Activated T-helper 1 cell treated with anti-CD3 and anti-CD28 coated beads, Interleukin-12 subunit alpha, Interleukin-12 subunit beta, Interleukin-2, Interleukin-4 antibody, amounts not matched to agents 30 ng/mL and 10 ng/mL and 1 ng/mL, durations not matched to agents 14 hours and 24 hours and 36 hours (primary cell): ENCODE data around the gene PTPN21. TPM values are rescaled to one million over a fixed set of nuclear protein-coding genes. Genes with fewer than 3 reads are reported as not detected.

ENCODE experiments used
- DNase-seq: peaks from one replicate; pipeline ENCODE4 v3.0.0; 2021; ENCODE audit warnings: low spot score
- H3K27ac Mint-ChIP-seq: one replicate; pipeline ENCODE4 v1.8.0; 2021; ENCODE audit warnings: mild to moderate bottlenecking, mixed read lengths
- H3K27me3 Mint-ChIP-seq: one replicate; pipeline ENCODE4 v1.8.0; 2022; ENCODE audit warnings: mild to moderate bottlenecking, moderate library complexity, mixed read lengths; ENCODE audit not compliant: insufficient read depth
- H3K36me3 Mint-ChIP-seq: one replicate; pipeline ENCODE4 v1.8.0; 2021; ENCODE audit warnings: low read depth, mixed read lengths
- H3K4me1 Mint-ChIP-seq: one replicate; pipeline ENCODE4 v1.8.0; 2021; ENCODE audit warnings: low read depth, mixed read lengths
- H3K4me3 Mint-ChIP-seq: one replicate; pipeline ENCODE4 v1.8.0; 2021; ENCODE audit warnings: mild to moderate bottlenecking, moderate library complexity, mixed read lengths
- H3K9me3 Mint-ChIP-seq: one replicate; pipeline ENCODE4 v1.8.0; 2021; ENCODE audit warnings: mixed read lengths
- intact Hi-C: fragments of 100-400 bp; cut with micrococcal nuclease; formaldehyde crosslinking; loops from one replicate; pipeline ENCODE4 v1.15.1; 2024
- total RNA-seq: library from RNA; stranded (reverse); gene quantifications from 2 replicates; pipeline ENCODE4 v1.2.3, GENCODE V29; 2022

The PTPN21 gene
- total RNA-seq, 1 donor from 2014 or later, result 0.31 TPM

DNA sequence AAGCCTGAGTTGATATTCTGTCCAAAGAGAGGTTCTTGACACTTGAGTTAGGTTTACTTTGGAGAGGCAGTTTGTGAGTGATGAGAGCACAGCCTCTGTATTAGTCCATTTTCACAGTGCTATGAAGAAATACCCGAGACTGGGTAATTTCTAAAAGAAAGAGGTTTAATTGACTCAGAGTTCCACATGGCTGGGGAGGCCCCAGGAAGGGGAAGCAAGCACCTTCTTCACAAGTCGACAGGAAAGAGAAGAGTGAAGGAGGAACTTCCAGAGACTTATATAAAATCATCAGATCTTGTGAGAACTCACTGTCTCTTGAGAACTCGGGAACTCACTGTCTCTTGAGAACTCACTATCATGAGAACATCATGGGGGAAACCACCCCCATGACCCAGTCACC lies 13.4 kb upstream of the PTPN21 start:
- no peak overlapping the region for H3K27ac Mint-ChIP-seq
- DNase-seq, result no peak
- H3K27me3 Mint-ChIP-seq, result no peaks in the 10 kb centered on the region
- no peak overlapping the region for H3K4me3 Mint-ChIP-seq
- peaks cover 9% of the 10 kb centered on the region for H3K9me3 Mint-ChIP-seq
- intact Hi-C loops, result loop anchor here (10.0 kb wide), 1 partner anchor 623 kb away; no protein-coding TSS in a partner anchor
- peaks cover 54% of the 10 kb centered on the region for H3K36me3 Mint-ChIP-seq
- peaks cover 14% of the 10 kb centered on the region for H3K4me1 Mint-ChIP-seq

GRCh38 chr14:88565427-88565826 lies 10.6 kb upstream of the PTPN21 start:
- DNase-seq, result no peak
- Mint-ChIP-seq H3K9me3 (peaks cover 9% of the 10 kb centered on the region), H3K36me3 (peaks cover 41% of the 10 kb centered on the region), H3K27ac (no peak overlapping the region), H3K4me1 (peaks cover 23% of the 10 kb centered on the region), H3K27me3 (peaks cover 14% of the 10 kb centered on the region), H3K4me3 (no peak overlapping the region)
- intact Hi-C loops, result loop anchor here (10.0 kb wide), 1 partner anchor 621 kb away; no protein-coding TSS in a partner anchor

- no peak for DNase-seq
- Mint-ChIP-seq H3K4me3 (peak overlapping the region; percentile 91), H3K9me3 (peaks cover 9% of the 10 kb centered on the region), H3K36me3 (peaks cover 27% of the 10 kb centered on the region), H3K4me1 (peaks cover 27% of the 10 kb centered on the region), H3K27ac (peak overlapping the region; percentile 84), H3K27me3 (peaks cover 21% of the 10 kb centered on the region)
- intact Hi-C loops, result loop anchor here (1.0 to 10.0 kb wide), 10 partner anchors 9 to 1391 kb away; partner anchors contain the start of genes EFCAB11, EML5, GALC and GPR65
Measured at GRCh38 chr14:88563845-88564244, 9.0 kb upstream of the PTPN21 start.

DNA sequence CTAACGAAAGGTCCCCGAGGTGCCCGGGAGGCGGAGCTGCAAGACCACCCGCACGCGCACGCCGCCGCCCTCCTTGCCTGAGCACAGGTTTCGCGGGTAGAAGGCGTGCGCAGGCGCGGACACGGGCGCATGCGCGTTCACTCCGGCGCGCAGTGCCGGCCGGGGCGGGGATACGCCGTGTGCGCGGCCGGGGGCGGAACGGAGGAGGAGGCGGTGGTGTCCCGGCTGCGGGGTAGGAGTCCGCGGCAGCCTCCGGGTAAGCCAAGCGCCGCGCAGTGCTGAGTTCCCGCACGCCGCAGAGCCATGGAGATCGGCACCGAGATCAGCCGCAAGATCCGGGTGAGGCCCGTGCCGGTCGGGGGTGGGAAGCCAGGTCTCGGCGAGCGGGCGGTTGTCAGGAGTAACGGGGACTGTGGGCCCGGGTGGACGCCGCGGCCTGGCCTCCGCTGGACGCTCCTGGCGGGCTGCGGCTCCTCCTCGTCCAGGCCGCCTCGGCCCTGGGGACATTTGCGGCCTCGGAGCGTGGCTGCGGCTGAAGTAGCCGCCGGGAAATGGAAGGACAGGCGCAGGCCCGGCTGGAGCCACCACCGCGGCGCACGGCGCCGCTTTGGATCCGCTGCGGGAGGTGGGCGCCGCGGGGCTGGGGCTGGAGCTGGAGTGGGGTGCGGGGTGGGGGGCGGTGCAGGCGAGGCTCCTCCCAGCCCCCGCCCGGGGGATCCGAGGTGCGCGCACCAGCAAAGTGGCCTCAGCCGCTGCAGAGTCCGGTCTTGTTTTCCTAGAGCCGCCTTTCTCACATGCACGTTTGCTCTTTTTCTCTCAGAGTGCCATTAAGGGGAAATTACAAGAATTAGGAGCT lies 8.3 kb upstream of the PTPN21 start, which contains the start of gene ZC3H14:
Gene ZC3H14, plus strand, starts transcription at position 207 of the 856 bp plus-strand sequence. Its CDS starts 97 bp downstream, at position 304.
- peak within 1 kb of the TSS; percentile 91 for H3K4me3 Mint-ChIP-seq

GRCh38 chr14:88562532-88562830 lies 7.7 kb upstream of the PTPN21 start:
- peak overlapping the region; percentile 91 for H3K27ac Mint-ChIP-seq
- H3K36me3 Mint-ChIP-seq, result peaks cover 16% of the 10 kb centered on the region
- peak overlapping the region; percentile 91 for H3K4me3 Mint-ChIP-seq
- intact Hi-C loops, result loop anchor here (2.0 to 10.0 kb wide), 7 partner anchors 178 to 1392 kb away; partner anchors contain the start of genes EFCAB11, EML5, GALC and GPR65
- H3K27me3 Mint-ChIP-seq, result peaks cover 27% of the 10 kb centered on the region
- peaks cover 33% of the 10 kb centered on the region for H3K4me1 Mint-ChIP-seq
- H3K9me3 Mint-ChIP-seq, result no peaks in the 10 kb centered on the region
- DNase-seq, result no peak

More for the DNA sequence above, 8.3 kb upstream of the PTPN21 start, which contains the start of gene ZC3H14:
- intact Hi-C loops, result loop anchor here (1.0 to 10.0 kb wide), 10 partner anchors 8 to 1392 kb away; partner anchors contain the start of genes EFCAB11, EML5, GALC and GPR65
- DNase-seq, result peak; percentile 87
- Mint-ChIP-seq H3K36me3 (peaks cover 21% of the 10 kb centered on the region), H3K27me3 (peaks cover 22% of the 10 kb centered on the region), H3K9me3 (peaks cover 5% of the 10 kb centered on the region), H3K4me1 (peaks cover 29% of the 10 kb centered on the region), H3K27ac (peak within 1 kb of the TSS; percentile 91)

- Mint-ChIP-seq H3K9me3 (no peaks in the 10 kb centered on the region), H3K4me1 (peaks cover 44% of the 10 kb centered on the region), H3K36me3 (peaks cover 10% of the 10 kb centered on the region), H3K27ac (no peak overlapping the region), H3K4me3 (no peak overlapping the region), H3K27me3 (peaks cover 51% of the 10 kb centered on the region)
- intact Hi-C loops, result loop anchor here (5.0 to 10.0 kb wide), 2 partner anchors 553 to 615 kb away; partner anchors contain the start of gene GPR65
- no peak for DNase-seq
Measured at GRCh38 chr14:88559852-88560251, 5.0 kb upstream of the PTPN21 start.

DNA sequence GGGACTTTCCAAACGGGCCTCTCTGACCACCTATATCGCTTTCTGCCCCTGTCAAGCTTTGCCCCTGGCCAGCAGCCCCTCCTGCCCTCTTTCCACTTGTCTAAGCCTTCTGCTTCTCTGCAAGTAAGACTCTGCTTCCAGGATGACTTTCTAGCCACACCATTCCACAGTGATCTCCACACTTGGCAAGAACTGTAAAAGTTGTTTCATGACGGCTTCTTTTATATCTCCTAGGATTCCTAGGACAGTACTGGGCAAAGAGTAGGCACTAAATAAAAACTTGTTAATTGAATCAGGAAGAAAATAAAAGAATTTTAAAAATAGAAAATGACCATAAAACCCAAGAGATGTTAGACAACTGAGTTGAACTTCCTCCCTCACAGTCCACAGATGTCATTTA lies 1.8 kb upstream of the PTPN21 start:
- H3K36me3 Mint-ChIP-seq, result peaks cover 2% of the 10 kb centered on the region
- peaks cover 33% of the 10 kb centered on the region for H3K4me1 Mint-ChIP-seq
- DNase-seq, result no peak
- peak overlapping the region; percentile 4 for H3K4me3 Mint-ChIP-seq
- H3K27ac Mint-ChIP-seq, result no peak overlapping the region
- intact Hi-C loops, result no loop called here
- H3K9me3 Mint-ChIP-seq, result no peaks in the 10 kb centered on the region
- H3K27me3 Mint-ChIP-seq, result peaks cover 67% of the 10 kb centered on the region

- H3K36me3 Mint-ChIP-seq, result peaks cover 2% of the 10 kb centered on the region
- intact Hi-C loops, result no loop called here
- peaks cover 57% of the 10 kb centered on the region for H3K27me3 Mint-ChIP-seq
- H3K9me3 Mint-ChIP-seq, result no peaks in the 10 kb centered on the region
- no peak overlapping the region for H3K27ac Mint-ChIP-seq
- H3K4me1 Mint-ChIP-seq, result peaks cover 30% of the 10 kb centered on the region
- DNase-seq, result no peak
- H3K4me3 Mint-ChIP-seq, result peak overlapping the region; percentile 78
Measured at GRCh38 chr14:88553886-88554456, 836 bp downstream of the PTPN21 start.

- peaks cover 26% of the 10 kb centered on the region for H3K4me1 Mint-ChIP-seq
- H3K4me3 Mint-ChIP-seq, result no peak overlapping the region
- no peak for DNase-seq
- no peaks in the 10 kb centered on the region for H3K9me3 Mint-ChIP-seq
- intact Hi-C loops, result no loop called here
- H3K27ac Mint-ChIP-seq, result no peak overlapping the region
- peaks cover 2% of the 10 kb centered on the region for H3K36me3 Mint-ChIP-seq
- peaks cover 54% of the 10 kb centered on the region for H3K27me3 Mint-ChIP-seq
Measured at GRCh38 chr14:88552876-88553275, 1.9 kb downstream of the PTPN21 start.

- H3K27ac Mint-ChIP-seq, result no peak overlapping the region
- intact Hi-C loops, result loop anchor here (1.0 kb wide), 1 partner anchor 60 kb away; no protein-coding TSS in a partner anchor
- H3K4me3 Mint-ChIP-seq, result peak overlapping the region; percentile 77
- peaks cover 45% of the 10 kb centered on the region for H3K27me3 Mint-ChIP-seq
- no peak for DNase-seq
- H3K4me1 Mint-ChIP-seq, result peaks cover 18% of the 10 kb centered on the region
- no peaks in the 10 kb centered on the region for H3K9me3 Mint-ChIP-seq
- H3K36me3 Mint-ChIP-seq, result peaks cover 2% of the 10 kb centered on the region
Measured at GRCh38 chr14:88551980-88552431, 2.8 kb downstream of the PTPN21 start.

GRCh38 chr14:88551094-88551870 lies 3.5 kb downstream of the PTPN21 start:
- Mint-ChIP-seq H3K27ac (no peak overlapping the region), H3K9me3 (no peaks in the 10 kb centered on the region), H3K4me3 (peak overlapping the region; percentile 77), H3K36me3 (peaks cover 2% of the 10 kb centered on the region), H3K4me1 (peaks cover 11% of the 10 kb centered on the region), H3K27me3 (peaks cover 38% of the 10 kb centered on the region)
- DNase-seq, result peak; percentile 23
- intact Hi-C loops, result loop anchor here (1.0 kb wide), 1 partner anchor 59 kb away; no protein-coding TSS in a partner anchor

DNA sequence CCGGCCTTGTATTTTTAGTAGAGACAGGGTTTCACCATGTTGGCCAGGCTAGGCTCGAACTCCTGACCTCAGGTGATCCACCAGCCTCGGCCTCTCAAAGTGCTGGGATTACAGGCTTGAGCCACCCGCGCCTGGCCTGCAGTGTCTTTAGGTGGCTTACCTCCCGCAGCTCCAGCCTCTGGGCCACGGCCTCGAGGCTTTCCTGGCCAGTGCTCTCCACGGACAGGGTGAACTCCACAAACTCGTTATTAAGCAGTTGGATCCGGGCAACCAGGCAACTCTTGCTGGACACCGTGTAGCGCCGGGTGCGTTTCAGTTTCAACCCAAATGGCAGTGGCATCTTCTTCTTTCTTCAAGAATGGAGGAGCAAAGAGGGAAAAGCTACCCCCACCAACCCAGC lies 4.7 kb downstream of the PTPN21 start:
- H3K36me3 Mint-ChIP-seq, result peaks cover 2% of the 10 kb centered on the region
- DNase-seq, result no peak
- peaks cover 11% of the 10 kb centered on the region for H3K4me1 Mint-ChIP-seq
- no peaks in the 10 kb centered on the region for H3K9me3 Mint-ChIP-seq
- no peak overlapping the region for H3K4me3 Mint-ChIP-seq
- intact Hi-C loops, result no loop called here
- H3K27ac Mint-ChIP-seq, result no peak overlapping the region
- peaks cover 26% of the 10 kb centered on the region for H3K27me3 Mint-ChIP-seq
